Esophagus squamous epithelium (tissue), 5 donors: Measurements from ENCODE around the gene TOM1L1. TPM values are rescaled to one million over a fixed set of nuclear protein-coding genes. Genes with fewer than 3 reads are reported as not detected.
"Not testable (repeated sequence)": the region's sequence is repeated elsewhere in the genome, so short reads cannot be mapped to it uniquely, and the experiment has no call there.

Source experiments
- DNase-seq: peaks from one replicate; lab custom pipeline; 2025; lab: John Stamatoyannopoulos, UW
- H3K27ac ChIP-seq, 4 donors: fragments of 200-600 bp; sonication (generic); one replicate each; pipeline ENCODE4 v1.5.1; 2016 to 2019; ENCODE audit warnings: mild to moderate bottlenecking in 1 of 4
- H3K27me3 ChIP-seq, 4 donors: fragments of 200-600 bp; sonication (generic); 1 replicate in 3 of 4; 2 replicates in 1 of 4; pipeline versions ENCODE4 v1.5.1 to v1.6.0; 2017 to 2021; ENCODE audit warnings: antibody characterized with exemption in 1 of 4
- H3K36me3 ChIP-seq, 3 donors: fragments of 200-600 bp; sonication (generic); one replicate each; pipeline ENCODE4 v1.5.1; 2016 to 2019
- H3K4me1 ChIP-seq, 3 donors: fragments of 200-600 bp; sonication (generic); one replicate each; pipeline ENCODE4 v1.5.1; 2017 to 2019
- H3K4me3 ChIP-seq, 4 donors: fragments of 200-600 bp; sonication (generic); 1 replicate in 3 of 4; 2 replicates in 1 of 4; pipeline ENCODE4 v1.5.1; 2016 to 2019; ENCODE audit warnings: mild to moderate bottlenecking in 2 of 4, moderate library complexity in 1 of 4
- H3K9me3 ChIP-seq, 3 donors: fragments of 200-600 bp; sonication (generic); one replicate each; pipeline ENCODE4 v1.5.1; 2016 to 2019
- CTCF ChIP-seq, 6 experiments: fragments of 450-650 bp in 4 of 6; fragments of 200-600 bp in 2 of 6; sonication (generic) in 2 of 6; IDR thresholded peaks; one replicate each; pipeline ENCODE4 v1.5.1; 2016 to 2019; ENCODE audit warnings: antibody characterized with exemption in 6 of 6, mild to moderate bottlenecking in 4 of 6, moderate library complexity in 4 of 6
- POLR2A ChIP-seq, 4 donors: fragments of 450-650 bp; IDR thresholded peaks; one replicate each; pipeline ENCODE4 v1.6.1; 2017; ENCODE audit warnings: antibody characterized with exemption in 4 of 4, mild to moderate bottlenecking in 4 of 4, moderate library complexity in 3 of 4
- WGBS, 2 donors: methylation state at CpG; one replicate each; pipeline ENCODE4 v1.1.5; 2018; 5-methylcytosine and 5-hydroxymethylcytosine counted together
- intact Hi-C: fragments of 100-400 bp; cut with DNase I; formaldehyde crosslinking; loops from one replicate; pipeline ENCODE4 v1.15.0; 2022
- total RNA-seq, 4 donors: library from RNA; depleted of rRNA; stranded (reverse); fragments of >200 nt; gene quantifications; one replicate each; pipeline ENCODE4 v1.1.0, GENCODE V29; 2016
- donor health status: DM: yes; HTN: yes; CAD: no.

TOM1L1 gene
- total RNA-seq, 4 donors from 2014 or later, result 31.6 to 42.5 (median 40.0) TPM

GRCh38 chr17:54863176-54863575, 37.5 kb upstream of the TOM1L1 start:
- no peak for DNase-seq
- no peak overlapping the region for H3K4me3 ChIP-seq
- no peaks in the 10 kb centered on the region for H3K4me1 ChIP-seq
- 44 to 47% methylated on average over 2 of the region's 2 CpGs for WGBS, 2 donors
- intact Hi-C loops, result no loop called here
- no peak for TF ChIP-seq CTCF (IDR thresholded peaks at IDR 0.05)
- no peak for TF ChIP-seq POLR2A (IDR thresholded peaks at IDR 0.05)
- H3K27ac ChIP-seq, result no peak overlapping the region
- H3K27me3 ChIP-seq, result no peaks in the 10 kb centered on the region
- no peaks in the 10 kb centered on the region for H3K9me3 ChIP-seq
- no peaks in the 10 kb centered on the region for H3K36me3 ChIP-seq

GRCh38 chr17:54864070-54864469, 36.6 kb upstream of the TOM1L1 start:
- no peak for TF ChIP-seq CTCF (IDR thresholded peaks at IDR 0.05)
- TF ChIP-seq POLR2A (IDR thresholded peaks at IDR 0.05), result no peak
- H3K36me3 ChIP-seq, result no peaks in the 10 kb centered on the region
- H3K4me1 ChIP-seq, result no peaks in the 10 kb centered on the region
- intact Hi-C loops, result no loop called here
- no peak overlapping the region for H3K27ac ChIP-seq
- H3K27me3 ChIP-seq, result no peaks in the 10 kb centered on the region
- 60 to 75% methylated on average over 1 of the region's 1 CpG for WGBS, 2 donors
- DNase-seq, result no peak
- no peaks in the 10 kb centered on the region for H3K9me3 ChIP-seq
- H3K4me3 ChIP-seq, result no peak overlapping the region

- WGBS, 2 donors, result 68 to 74% methylated on average over 8 of the region's 8 CpGs
These were observed 35.9 kb upstream of the TOM1L1 start for GRCh38 chr17:54864636-54865356.

GRCh38 chr17:54867634-54868033, 33.0 kb upstream of the TOM1L1 start:
- no peaks in the 10 kb centered on the region for H3K9me3 ChIP-seq
- no peaks in the 10 kb centered on the region for H3K4me1 ChIP-seq
- no peak for TF ChIP-seq POLR2A (IDR thresholded peaks at IDR 0.05)
- H3K36me3 ChIP-seq, result no peaks in the 10 kb centered on the region
- DNase-seq, result no peak
- H3K4me3 ChIP-seq, result no peak overlapping the region
- H3K27me3 ChIP-seq, result no peaks in the 10 kb centered on the region
- intact Hi-C loops, result no loop called here
- WGBS, 2 donors, result 64 to 68% methylated on average over 2 of the region's 2 CpGs
- no peak overlapping the region for H3K27ac ChIP-seq

More at GRCh38 chr17:54864636-54865356, 35.9 kb upstream of the TOM1L1 start:
- Histone ChIP-seq H3K4me1 (no peaks in the 10 kb centered on the region), H3K36me3 (no peaks in the 10 kb centered on the region), H3K9me3 (no peaks in the 10 kb centered on the region), H3K27me3 (no peaks in the 10 kb centered on the region), H3K27ac (no peak overlapping the region), H3K4me3 (no peak overlapping the region)
- no peak for TF ChIP-seq CTCF (IDR thresholded peaks at IDR 0.05)
- intact Hi-C loops, result no loop called here
- no peak for DNase-seq

GRCh38 chr17:54870671-54871175, 29.9 kb upstream of the TOM1L1 start:
- DNase-seq, result no peak
- TF ChIP-seq CTCF (IDR thresholded peaks at IDR 0.05), result no peak
- no peak for TF ChIP-seq POLR2A (IDR thresholded peaks at IDR 0.05)
- intact Hi-C loops, result no loop called here
- H3K4me1 ChIP-seq, result no peaks in the 10 kb centered on the region
- H3K36me3 ChIP-seq, result no peaks in the 10 kb centered on the region
- no peaks in the 10 kb centered on the region for H3K27me3 ChIP-seq
- WGBS, 2 donors, result 79 to 100% methylated on average over 1 of the region's 1 CpG
- H3K27ac ChIP-seq, result no peak overlapping the region
- no peak overlapping the region for H3K4me3 ChIP-seq
- H3K9me3 ChIP-seq, result no peaks in the 10 kb centered on the region

- DNase-seq, intact Hi-C loops, H3K4me3 ChIP-seq, H3K36me3 ChIP-seq, H3K27me3 ChIP-seq, H3K9me3 ChIP-seq, H3K27ac ChIP-seq, H3K4me1 ChIP-seq: not testable (repeated sequence)
- 70 to 84% methylated on average over 2 of the region's 2 CpGs for WGBS, 2 donors
These were observed 24.7 kb upstream of the TOM1L1 start for GRCh38 chr17:54875906-54876305.
